H1 (cell line): ENCODE measurements around the gene ILKAP. TPM values are rescaled to one million over a fixed set of nuclear protein-coding genes. Genes with fewer than 3 reads are reported as not detected.

ENCODE experiments used
- CTCF ChIA-PET: fragments of 300-600 bp; sonication (Branson Sonifier 250); formaldehyde crosslinking; loops from one replicate; lab custom pipeline; 2021; ENCODE audit not compliant: partially characterized antibody; lab: Charles Lee
- POLR2A ChIA-PET: fragments of 300-600 bp; sonication (Branson Sonifier 250); formaldehyde crosslinking; loops from one replicate; lab custom pipeline; 2021; ENCODE audit warnings: inconsistent platforms; ENCODE audit not compliant: partially characterized antibody; lab: Charles Lee
- DNase-seq, 2 experiments: peaks; one replicate each; pipeline versions ENCODE4 v3.0.0 to v3.0.0-alpha.2; 2010 to 2022; ENCODE audit warnings: low spot score in 2 of 2, low read depth in 1 of 2, mixed read lengths in 1 of 2
- FAIRE-seq: peaks from 2 replicates; lab custom pipeline; 2011; peaks lifted over from hg19 to GRCh38; lab: Jason Lieb, UNC
- H2AFZ ChIP-seq: 2 replicates; pipeline ENCODE4 v1.8.1; 2012; ENCODE audit warnings: low read length, inconsistent platforms
- H2AK5ac ChIP-seq: 2 replicates; pipeline ENCODE4 v1.6.1; 2013; ENCODE audit warnings: low read depth, low read length
- H2BK120ac ChIP-seq: replicated peaks from 2 replicates; pipeline ENCODE3; 2013; ENCODE audit warnings: low read depth, low read length, inconsistent platforms
- H2BK12ac ChIP-seq: 2 replicates; pipeline ENCODE4 v1.6.1; 2013; ENCODE audit warnings: low read depth, low read length
- H2BK15ac ChIP-seq: 2 replicates; pipeline ENCODE4 v1.6.1; 2013; ENCODE audit warnings: low read length
- H2BK20ac ChIP-seq: 2 replicates; pipeline ENCODE4 v1.6.1; 2013; ENCODE audit warnings: low read length
- H2BK5ac ChIP-seq: 2 replicates; pipeline ENCODE4 v1.6.1; 2013; ENCODE audit warnings: low read depth, low read length
- H3K14ac ChIP-seq: 2 replicates; pipeline ENCODE4 v1.6.1; 2013; ENCODE audit warnings: inconsistent platforms; ENCODE audit not compliant: insufficient read length
- H3K18ac ChIP-seq: 2 replicates; pipeline ENCODE4 v1.6.1; 2013; ENCODE audit warnings: low read length; ENCODE audit errors: extremely low read depth
- H3K23ac ChIP-seq: 2 replicates; pipeline ENCODE4 v1.6.1; 2013; ENCODE audit warnings: inconsistent platforms; ENCODE audit not compliant: insufficient read length
- H3K23me2 ChIP-seq: 2 replicates; pipeline ENCODE4 v1.6.1; 2013; ENCODE audit warnings: low read depth, low read length
- H3K27ac ChIP-seq: 2 replicates; pipeline ENCODE4 v1.6.1; 2011; ENCODE audit warnings: low read depth, low read length, inconsistent platforms
- H3K27me3 ChIP-seq, 4 experiments: replicated peaks in 1 of 4; 1 replicate in 1 of 4; 2 replicates in 3 of 4; pipeline versions ENCODE4 v1.6.1 to v1.8.1; 2011 to 2013; ENCODE audit warnings: low read length in 3 of 4, mild to moderate bottlenecking in 3 of 4, inconsistent platforms in 2 of 4, mixed read lengths in 2 of 4, moderate library complexity in 1 of 4; ENCODE audit not compliant: control insufficient read depth in 3 of 4, insufficient read depth in 3 of 4; ENCODE audit errors: extremely low read depth in 1 of 4
- H3K36me3 ChIP-seq, 4 experiments: 2 replicates each; pipeline versions ENCODE4 v1.6.1 to v1.8.1; 2011 to 2013; ENCODE audit warnings: mild to moderate bottlenecking in 4 of 4, low read length in 3 of 4, moderate library complexity in 2 of 4, control low read depth in 1 of 4, inconsistent platforms in 1 of 4; ENCODE audit not compliant: insufficient read depth in 4 of 4, control insufficient read depth in 2 of 4
- H3K4ac ChIP-seq: replicated peaks from 2 replicates; pipeline ENCODE3; 2013; ENCODE audit warnings: low read length, low read depth, mixed read lengths, inconsistent platforms; ENCODE audit not compliant: insufficient read length
- H3K4me1 ChIP-seq, 4 experiments: replicated peaks in 1 of 4; 1 replicate in 1 of 4; 2 replicates in 3 of 4; pipeline versions ENCODE4 v1.6.1 to v1.8.1; 2011 to 2013; ENCODE audit warnings: low read length in 3 of 4, inconsistent platforms in 2 of 4, mixed read lengths in 1 of 4; ENCODE audit not compliant: insufficient read depth in 4 of 4, control insufficient read depth in 3 of 4
- H3K4me2 ChIP-seq, 2 experiments: 2 replicates each; pipeline versions ENCODE4 v1.6.1 to v1.8.1; 2011 to 2013; ENCODE audit warnings: low read depth in 2 of 2, low read length in 2 of 2, control low read depth in 1 of 2, inconsistent platforms in 1 of 2, mild to moderate bottlenecking in 1 of 2; ENCODE audit not compliant: insufficient read depth in 1 of 2
- H3K4me3 ChIP-seq, 4 experiments: fragments of 200-600, 300-600 bp in 1 of 4; sonication (generic), shearing (Covaris generic), sonication (Bioruptor Twin) in 1 of 4; 2 replicates each; pipeline versions ENCODE4 v1.5.1 to v1.8.1; 2011 to 2016; ENCODE audit warnings: low read length in 4 of 4, low read depth in 3 of 4, control low read depth in 2 of 4, inconsistent platforms in 2 of 4, mild to moderate bottlenecking in 2 of 4, mixed read lengths in 1 of 4, moderate library complexity in 1 of 4; ENCODE audit not compliant: insufficient read depth in 2 of 4; ENCODE audit errors: extremely low read depth in 1 of 4
- H3K56ac ChIP-seq: replicated peaks from 2 replicates; pipeline ENCODE3; 2013; ENCODE audit warnings: low read depth, mild to moderate bottlenecking, mixed read lengths, low read length, inconsistent platforms; ENCODE audit not compliant: insufficient read length
- H3K79me1 ChIP-seq: 2 replicates; pipeline ENCODE4 v1.6.1; 2013; ENCODE audit warnings: low read depth, low read length, control low read depth
- H3K79me2 ChIP-seq, 2 experiments: 2 replicates each; pipeline versions ENCODE4 v1.6.1 to v1.8.1; 2012 to 2013; ENCODE audit warnings: low read length in 2 of 2, mild to moderate bottlenecking in 2 of 2, inconsistent platforms in 1 of 2; ENCODE audit not compliant: insufficient read depth in 2 of 2, control insufficient read depth in 1 of 2
- H3K9ac ChIP-seq, 4 experiments: replicated peaks in 1 of 4; 1 replicate in 1 of 4; 2 replicates in 3 of 4; pipeline versions ENCODE4 v1.6.1 to v1.8.1; 2011 to 2013; ENCODE audit warnings: low read depth in 3 of 4, low read length in 3 of 4, control low read depth in 2 of 4, mild to moderate bottlenecking in 2 of 4, moderate library complexity in 2 of 4, inconsistent platforms in 1 of 4; ENCODE audit errors: extremely low read depth in 1 of 4
- H3K9me3 ChIP-seq, 2 experiments: 2 replicates each; pipeline versions ENCODE4 v1.6.1 to v1.8.1; 2012 to 2013; ENCODE audit warnings: mild to moderate bottlenecking in 2 of 2, moderate library complexity in 2 of 2, control low read depth in 1 of 2, inconsistent platforms in 1 of 2, low read depth in 1 of 2, low read length in 1 of 2, mixed read lengths in 1 of 2; ENCODE audit not compliant: insufficient read depth in 2 of 2
- H4K20me1 ChIP-seq, 2 experiments: replicated peaks in 1 of 2; 2 replicates each; pipeline versions ENCODE3 to v1.8.1; 2011 to 2013; ENCODE audit warnings: inconsistent platforms in 2 of 2, low read length in 2 of 2, mild to moderate bottlenecking in 1 of 2; ENCODE audit not compliant: insufficient read depth in 2 of 2, control insufficient read depth in 1 of 2
- H4K5ac ChIP-seq: 2 replicates; pipeline ENCODE4 v1.6.1; 2013; ENCODE audit warnings: low read length, low read depth, mixed read lengths, inconsistent platforms; ENCODE audit not compliant: insufficient read length
- H4K8ac ChIP-seq: 2 replicates; pipeline ENCODE4 v1.8.0; 2013; ENCODE audit warnings: mild to moderate bottlenecking, moderate library complexity, low read length, inconsistent platforms; ENCODE audit not compliant: insufficient read depth; ENCODE audit errors: extremely low read depth
- H4K91ac ChIP-seq: replicated peaks from 2 replicates; pipeline ENCODE3; 2013; ENCODE audit warnings: low read length, mixed read lengths, inconsistent platforms; ENCODE audit not compliant: insufficient read length
- CHD2 ChIP-seq: IDR thresholded peaks from 2 replicates; pipeline ENCODE4 v1.6.1; 2012; ENCODE audit warnings: low read length, improper control_type of control experiment
- RBBP5 ChIP-seq: IDR thresholded peaks from 2 replicates; pipeline ENCODE4 v1.7.1; 2012; ENCODE audit warnings: low read depth, mild to moderate bottlenecking, inconsistent platforms, low read length, moderate library complexity, borderline replicate concordance
- WGBS, 2 experiments: shearing (Covaris generic) in 1 of 2; methylation state at CpG; one replicate each; pipeline versions ENCODE4 v1.1.6 to v1.1.7; 2013 to 2015; ENCODE audit warnings: low lambda C conversion rate in 2 of 2, mixed read lengths in 2 of 2, inconsistent platforms in 1 of 2, low coverage in 1 of 2, missing lambda C conversion rate in 1 of 2; ENCODE audit not compliant: insufficient replicate concordance in 2 of 2, insufficient coverage in 1 of 2, insufficient read length in 1 of 2; ENCODE audit errors: extremely low coverage in 1 of 2, missing lambda C conversion rate in 1 of 2; 5-methylcytosine and 5-hydroxymethylcytosine counted together
- polyA plus RNA-seq, 7 experiments: library from polyadenylated mRNA; depleted of rRNA in 3 of 7; stranded (reverse) in 5 of 7; unstranded in 2 of 7; fragments of >200 nt in 5 of 7; fragments of 200-250 nt in 2 of 7; gene quantifications; 1 replicate in 5 of 7; 2 replicates in 1 of 7; 4 replicates in 1 of 7; pipeline versions ENCODE4 v1.2.1 to v1.2.3, GENCODE V29; 2011 to 2013; ENCODE audit warnings: missing spikeins in 2 of 7, mixed read lengths in 2 of 7
- total RNA-seq: library from RNA; stranded (reverse); fragmentation: NEBNext Ultra II Directional; extraction: Animal tissue kit (Norgen Biotek cat#: 25700); gene quantifications from 2 replicates; pipeline ENCODE4 v1.2.1, GENCODE V29; 2021

The ILKAP gene
- total and polyA plus RNA-seq, 2 of the 8 experiments (the other 6 are each of a cell fraction or from before 2014, with no cell fraction given): 23.5 to 33.8 TPM

- peaks cover 11 to 47% (median 42%) of the 10 kb centered on the region in 4 experiments for H3K27me3 ChIP-seq
- no peak overlapping the region for H2BK15ac ChIP-seq
- no peaks in the 10 kb centered on the region for H3K79me1 ChIP-seq
- H3K23ac ChIP-seq: no peak overlapping the region
- H2BK5ac ChIP-seq: no peak overlapping the region
- no peak overlapping the region for H4K8ac ChIP-seq
- no peak overlapping the region for H2BK20ac ChIP-seq
- H2BK12ac ChIP-seq: no peak overlapping the region
- no peak overlapping the region for H3K56ac ChIP-seq
- no peak overlapping the region for H3K4me2 ChIP-seq
- H3K4me1 ChIP-seq: peaks cover under 1 to 6% (median 4%) of the 10 kb centered on the region in 4 experiments
- no peak for DNase-seq
- H4K5ac ChIP-seq: no peak overlapping the region
- ChIA-PET POLR2A (interaction anchor here (0.7 to 2.6 kb wide), 3 partner anchors 16 to 77 kb away, joined by 3 to 8 read pairs (median 4); no protein-coding TSS in a partner anchor), CTCF (interaction anchor here (1.1 to 3.0 kb wide), 3 partner anchors 10 to 26 kb away, joined by 5 to 13 read pairs (median 5); no protein-coding TSS in a partner anchor)
- H3K36me3 ChIP-seq: peaks cover 0 to 7% (median 0%) of the 10 kb centered on the region in 4 experiments; a peak in 1 of 8 replicates
- no peak overlapping the region for H2BK120ac ChIP-seq
- H4K91ac ChIP-seq: no peak overlapping the region
- H3K18ac ChIP-seq: no peak overlapping the region
- H2AFZ ChIP-seq: no peak overlapping the region
- no peak overlapping the region for H3K14ac ChIP-seq
- TF ChIP-seq RBBP5 (no peak), CHD2 (no peak)
- peaks cover 20% of the 10 kb centered on the region; the same call in 1 of the 2 replicates for H3K23me2 ChIP-seq
- H3K79me2 ChIP-seq: no peaks in the 10 kb centered on the region
- no peak for FAIRE-seq
- H3K4ac ChIP-seq: no peak overlapping the region
- no peak overlapping the region for H2AK5ac ChIP-seq
- peaks cover 0 to 10% of the 10 kb centered on the region in 2 experiments for H4K20me1 ChIP-seq
- no peak overlapping the region for H3K4me3 ChIP-seq
- H3K9ac ChIP-seq: no peak overlapping the region
- peaks cover 0 to 10% of the 10 kb centered on the region in 2 experiments; a peak in 2 of 4 replicates for H3K9me3 ChIP-seq
- 95% methylated on average over 3 of the region's 4 CpGs; no CpG with 5 or more reads in 1 of the 2 experiments for WGBS, 2 experiments
- no peak overlapping the region for H3K27ac ChIP-seq
Observed at GRCh38 chr2:238236571-238236970, 33.1 kb upstream of the ILKAP start.
